ENCODE results near the gene GALNT2.

Gene GALNT2

DNA sequence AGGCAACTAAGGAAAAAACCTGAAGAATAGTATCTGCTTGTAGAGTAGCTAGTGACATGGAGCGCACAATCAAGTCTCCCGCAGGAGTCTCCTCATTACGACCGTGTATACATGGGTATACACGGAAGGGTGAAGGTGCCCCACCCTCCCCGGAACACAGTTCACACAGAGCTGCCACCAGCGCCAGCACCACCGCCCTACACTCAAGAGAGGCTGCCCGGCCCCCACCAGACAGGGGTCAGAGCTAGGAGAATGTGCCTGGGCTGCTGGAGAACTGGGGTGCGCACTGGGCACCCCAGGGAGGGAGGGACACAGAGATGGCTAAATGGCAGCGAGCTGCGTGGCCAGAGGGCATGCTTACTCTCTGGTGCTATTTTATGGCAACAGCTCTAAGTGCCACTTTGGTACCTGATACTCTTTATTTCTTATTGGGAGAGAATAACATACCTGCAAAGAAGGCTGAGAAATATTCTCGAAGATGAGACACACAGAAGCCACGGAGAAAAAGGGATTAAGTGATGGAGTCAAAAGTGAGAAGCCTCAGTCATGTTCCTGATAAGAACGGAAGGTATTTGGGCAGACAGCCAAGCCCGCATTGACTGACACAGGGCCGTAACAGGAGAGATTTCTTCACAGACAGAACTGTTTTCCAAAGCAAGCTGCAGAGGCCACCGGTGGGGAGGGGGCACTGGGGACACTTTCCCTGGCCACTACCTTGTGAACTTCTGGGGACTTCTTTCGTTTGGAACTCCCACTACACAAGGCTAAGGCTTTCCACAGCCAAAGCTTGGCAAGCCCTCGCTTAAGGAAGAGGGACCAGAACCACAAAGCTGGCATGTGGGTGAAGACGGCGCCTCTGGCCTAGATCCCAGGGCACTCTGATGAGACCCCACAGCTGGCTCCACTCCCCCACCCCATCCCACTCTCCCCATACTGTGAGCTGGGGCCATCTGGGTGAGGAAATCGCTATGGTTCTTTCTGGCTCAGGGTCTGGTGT is 251.1 kb downstream of the GALNT2 start:
- H3K9ac ChIP-seq (ENCODE audit: low read length in 5 of 5): no peak overlapping the region
- no peaks in the 10 kb centered on the region for H3K36me3 ChIP-seq (ENCODE audit: control insufficient read depth in 5 of 5, insufficient read depth in 5 of 5, low read length in 5 of 5)
- no peaks in the 10 kb centered on the region for H3K9me3 ChIP-seq (ENCODE audit: control insufficient read depth in 5 of 5, low read length in 5 of 5)
- peaks cover 0 to 14% (median 5%) of the 10 kb centered on the region in 5 donors for H3K27me3 ChIP-seq (ENCODE audit: control insufficient read depth in 5 of 5, insufficient read depth in 4 of 5, low read length in 5 of 5)
- no peak overlapping the region for H3K27ac ChIP-seq (ENCODE audit: low read depth, low read length)
- peaks cover 0 to 19% (median 9%) of the 10 kb centered on the region in 5 donors for H3K4me1 ChIP-seq (ENCODE audit: control insufficient read depth in 5 of 5, insufficient read depth in 5 of 5, low read length in 5 of 5)
- H3K4me3 ChIP-seq (ENCODE audit: low read depth in 1 of 5, low read length in 5 of 5): no peak overlapping the region

- Histone ChIP-seq H3K36me3 (ENCODE audit: control insufficient read depth in 5 of 5, insufficient read depth in 5 of 5, low read length in 5 of 5) (no peaks in the 10 kb centered on the region), H3K4me3 (ENCODE audit: low read depth in 1 of 5, low read length in 5 of 5) (no peak overlapping the region), H3K4me1 (ENCODE audit: control insufficient read depth in 5 of 5, insufficient read depth in 5 of 5, low read length in 5 of 5) (peaks cover 0 to 19% (median 9%) of the 10 kb centered on the region in 5 donors), H3K9me3 (ENCODE audit: control insufficient read depth in 5 of 5, low read length in 5 of 5) (no peaks in the 10 kb centered on the region), H3K9ac (ENCODE audit: low read length in 5 of 5) (no peak overlapping the region), H3K27ac (ENCODE audit: low read depth, low read length) (no peak overlapping the region), H3K27me3 (ENCODE audit: control insufficient read depth in 5 of 5, insufficient read depth in 4 of 5, low read length in 5 of 5) (peaks cover 0 to 11% (median 5%) of the 10 kb centered on the region in 5 donors)
Observed at GRCh38 chr1:230319014-230319747, 252.1 kb downstream of the GALNT2 start.

DNA sequence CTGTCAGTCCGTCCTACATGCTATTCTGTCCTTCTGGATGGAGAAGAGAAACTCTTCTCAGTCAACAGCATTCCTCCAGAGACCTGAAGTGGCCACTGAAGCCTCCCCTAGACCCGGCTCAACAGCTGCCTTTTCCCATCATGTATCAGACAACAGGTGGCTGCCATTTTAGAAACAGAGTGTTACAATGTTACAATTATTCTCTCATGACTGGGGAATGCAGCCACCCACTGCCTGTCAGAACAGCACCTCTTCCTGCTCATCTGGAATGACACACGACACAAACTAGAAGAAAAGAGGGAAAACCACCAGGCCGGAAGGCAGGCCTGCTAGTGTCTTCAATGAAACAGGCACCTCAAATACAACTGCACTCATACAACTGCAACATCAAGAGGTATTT is 253.8 kb downstream of the GALNT2 start:
- Histone ChIP-seq H3K4me3 (ENCODE audit: low read depth in 1 of 5, low read length in 5 of 5) (no peak overlapping the region), H3K4me1 (ENCODE audit: control insufficient read depth in 5 of 5, insufficient read depth in 5 of 5, low read length in 5 of 5) (peaks cover 0 to 19% (median 9%) of the 10 kb centered on the region in 5 donors), H3K36me3 (ENCODE audit: control insufficient read depth in 5 of 5, insufficient read depth in 5 of 5, low read length in 5 of 5) (no peaks in the 10 kb centered on the region), H3K27ac (ENCODE audit: low read depth, low read length) (no peak overlapping the region), H3K9me3 (ENCODE audit: control insufficient read depth in 5 of 5, low read length in 5 of 5) (no peaks in the 10 kb centered on the region), H3K27me3 (ENCODE audit: control insufficient read depth in 5 of 5, insufficient read depth in 4 of 5, low read length in 5 of 5) (peaks cover 0 to 10% (median 5%) of the 10 kb centered on the region in 5 donors), H3K9ac (ENCODE audit: low read length in 5 of 5) (no peak overlapping the region)

DNA sequence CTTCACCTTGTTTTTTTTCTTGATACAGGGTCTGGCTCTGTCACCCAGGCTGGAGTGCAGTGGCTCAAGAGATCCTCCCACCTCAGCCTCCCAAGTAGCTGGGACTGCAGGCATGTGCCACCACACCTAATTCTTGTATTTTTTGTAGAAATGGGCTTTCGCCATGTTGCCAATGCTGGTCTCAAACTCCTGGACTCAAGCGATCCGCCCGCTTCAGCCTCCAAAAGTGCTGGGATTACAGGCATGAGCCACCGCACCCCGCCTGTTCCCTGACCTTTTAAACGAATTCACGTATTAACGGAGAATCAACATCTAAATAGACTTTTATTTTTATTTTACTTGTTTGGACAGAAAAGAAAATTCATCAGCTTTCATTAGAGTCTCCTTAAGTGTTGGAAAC is 254.3 kb downstream of the GALNT2 start:
- Histone ChIP-seq H3K27ac (ENCODE audit: low read depth, low read length) (peak overlapping the region; percentile 30), H3K4me1 (ENCODE audit: control insufficient read depth in 5 of 5, insufficient read depth in 5 of 5, low read length in 5 of 5) (peaks cover 0 to 19% (median 9%) of the 10 kb centered on the region in 5 donors), H3K4me3 (ENCODE audit: low read depth in 1 of 5, low read length in 5 of 5) (no peak overlapping the region), H3K9me3 (ENCODE audit: control insufficient read depth in 5 of 5, low read length in 5 of 5) (no peaks in the 10 kb centered on the region), H3K27me3 (ENCODE audit: control insufficient read depth in 5 of 5, insufficient read depth in 4 of 5, low read length in 5 of 5) (peaks cover 0 to 10% (median 5%) of the 10 kb centered on the region in 5 donors), H3K36me3 (ENCODE audit: control insufficient read depth in 5 of 5, insufficient read depth in 5 of 5, low read length in 5 of 5) (no peaks in the 10 kb centered on the region), H3K9ac (ENCODE audit: low read length in 5 of 5) (no peak overlapping the region)

DNA sequence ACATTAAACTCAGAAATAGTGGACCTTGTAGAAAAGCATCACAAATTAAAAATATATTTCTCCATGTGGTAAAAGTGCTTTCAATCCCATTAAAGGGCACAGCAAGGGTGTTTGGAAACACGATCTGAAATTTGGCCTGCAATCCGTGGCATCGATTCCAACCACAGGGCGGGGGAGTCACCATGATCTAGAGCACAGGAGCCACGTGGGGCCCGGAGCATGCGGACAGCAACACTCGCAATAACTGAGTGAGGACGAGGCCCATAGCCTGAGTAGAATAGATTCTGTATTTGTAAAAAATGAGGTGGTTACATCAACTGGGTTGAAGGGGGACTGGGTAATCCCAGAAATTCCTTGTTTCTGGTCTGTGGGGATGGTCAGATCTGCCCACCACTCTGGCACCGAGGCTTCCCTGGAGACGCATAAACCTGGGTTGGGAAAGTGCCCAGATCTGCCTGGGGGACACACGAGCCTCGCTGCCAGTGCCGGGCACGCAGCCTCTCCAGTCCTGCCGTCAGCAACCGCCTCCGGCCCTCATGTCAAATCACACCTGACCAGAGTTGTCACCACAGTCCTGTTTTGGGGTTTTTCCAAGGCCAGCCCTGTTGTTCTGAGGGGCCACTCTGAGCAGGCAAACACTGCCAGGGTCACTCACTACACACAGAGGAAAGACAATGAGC is 254.8 kb downstream of the GALNT2 start:
- Histone ChIP-seq H3K9me3 (ENCODE audit: control insufficient read depth in 5 of 5, low read length in 5 of 5) (no peaks in the 10 kb centered on the region), H3K27me3 (ENCODE audit: control insufficient read depth in 5 of 5, insufficient read depth in 4 of 5, low read length in 5 of 5) (peaks cover 0 to 10% (median 3%) of the 10 kb centered on the region in 5 donors), H3K36me3 (ENCODE audit: control insufficient read depth in 5 of 5, insufficient read depth in 5 of 5, low read length in 5 of 5) (no peaks in the 10 kb centered on the region), H3K9ac (ENCODE audit: low read length in 5 of 5) (no peak overlapping the region), H3K4me3 (ENCODE audit: low read depth in 1 of 5, low read length in 5 of 5) (no peak overlapping the region), H3K4me1 (ENCODE audit: control insufficient read depth in 5 of 5, insufficient read depth in 5 of 5, low read length in 5 of 5) (peaks cover 0 to 24% (median 13%) of the 10 kb centered on the region in 5 donors), H3K27ac (ENCODE audit: low read depth, low read length) (peak overlapping the region; percentile 30)

GRCh38 chr1:230322421-230322756 is 255.4 kb downstream of the GALNT2 start:
- Histone ChIP-seq H3K4me1 (ENCODE audit: control insufficient read depth in 5 of 5, insufficient read depth in 5 of 5, low read length in 5 of 5) (peaks cover 0 to 29% (median 18%) of the 10 kb centered on the region in 5 donors), H3K4me3 (ENCODE audit: low read depth in 1 of 5, low read length in 5 of 5) (no peak overlapping the region), H3K36me3 (ENCODE audit: control insufficient read depth in 5 of 5, insufficient read depth in 5 of 5, low read length in 5 of 5) (no peaks in the 10 kb centered on the region), H3K9me3 (ENCODE audit: control insufficient read depth in 5 of 5, low read length in 5 of 5) (no peaks in the 10 kb centered on the region), H3K9ac (ENCODE audit: low read length in 5 of 5) (no peak overlapping the region), H3K27ac (ENCODE audit: low read depth, low read length) (no peak overlapping the region), H3K27me3 (ENCODE audit: control insufficient read depth in 5 of 5, insufficient read depth in 4 of 5, low read length in 5 of 5) (peaks cover 0 to 6% (median 0%) of the 10 kb centered on the region in 5 donors)

DNA sequence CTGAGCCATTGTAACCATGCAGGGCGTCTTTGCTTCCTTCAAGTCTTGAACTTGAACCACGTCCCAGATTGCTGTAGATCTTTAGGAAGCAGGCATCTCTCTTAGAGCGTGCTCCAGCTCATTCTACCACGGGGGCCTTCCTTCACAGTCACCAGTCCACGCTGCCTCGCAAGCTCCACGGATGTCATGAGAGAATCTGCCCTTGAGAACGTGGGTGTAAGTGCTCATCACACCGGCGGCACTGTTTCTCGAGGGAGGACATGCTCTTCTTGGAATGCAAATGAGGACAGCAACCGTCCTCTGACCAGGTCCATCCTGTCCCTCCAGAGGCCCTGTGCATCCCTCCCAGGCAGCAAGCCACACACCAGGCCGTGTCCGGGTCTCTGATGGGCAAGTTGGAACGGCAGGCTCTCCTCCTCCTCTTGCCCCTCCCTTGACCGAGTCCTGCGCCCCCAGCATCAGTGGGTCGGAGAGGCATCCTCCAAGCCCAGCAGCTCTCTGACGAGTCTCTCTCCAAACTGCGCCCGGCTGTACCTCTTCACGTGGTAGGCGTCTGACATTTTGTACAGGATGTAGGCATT is 256.0 kb downstream of the GALNT2 start:
- peaks cover 0 to 33% (median 21%) of the 10 kb centered on the region in 5 donors for H3K4me1 ChIP-seq (ENCODE audit: control insufficient read depth in 5 of 5, insufficient read depth in 5 of 5, low read length in 5 of 5)
- no peak overlapping the region for H3K27ac ChIP-seq (ENCODE audit: low read depth, low read length)
- no peaks in the 10 kb centered on the region for H3K36me3 ChIP-seq (ENCODE audit: control insufficient read depth in 5 of 5, insufficient read depth in 5 of 5, low read length in 5 of 5)
- peaks cover 0 to 4% (median 0%) of the 10 kb centered on the region in 5 donors for H3K27me3 ChIP-seq (ENCODE audit: control insufficient read depth in 5 of 5, insufficient read depth in 4 of 5, low read length in 5 of 5)
- no peak overlapping the region for H3K9ac ChIP-seq (ENCODE audit: low read length in 5 of 5)
- H3K4me3 ChIP-seq (ENCODE audit: low read depth in 1 of 5, low read length in 5 of 5): no peak overlapping the region
- no peaks in the 10 kb centered on the region for H3K9me3 ChIP-seq (ENCODE audit: control insufficient read depth in 5 of 5, low read length in 5 of 5)

DNA sequence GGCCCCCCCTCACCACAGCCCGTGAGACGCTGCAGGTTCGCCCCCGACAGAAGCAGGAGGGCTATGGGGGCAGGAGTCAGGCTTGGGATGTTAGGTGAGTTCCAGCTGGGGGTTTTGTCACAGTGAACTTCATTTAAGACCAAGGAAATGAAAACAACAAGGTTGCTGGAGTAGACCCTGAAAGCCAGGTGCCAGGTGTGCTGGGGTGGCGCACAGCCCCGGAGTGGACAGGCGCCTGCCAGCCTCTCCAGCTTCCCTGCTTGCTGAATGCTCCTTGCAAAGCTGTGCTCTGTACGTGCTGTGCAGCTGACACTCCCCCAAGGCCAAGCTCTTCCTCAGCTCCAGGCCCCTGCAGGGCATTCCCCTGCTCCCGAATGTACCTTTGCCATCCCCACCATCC is 256.6 kb downstream of the GALNT2 start:
- no peak overlapping the region for H3K9ac ChIP-seq (ENCODE audit: low read length in 5 of 5)
- peaks cover 0 to 33% (median 21%) of the 10 kb centered on the region in 5 donors for H3K4me1 ChIP-seq (ENCODE audit: control insufficient read depth in 5 of 5, insufficient read depth in 5 of 5, low read length in 5 of 5)
- no peaks in the 10 kb centered on the region for H3K27me3 ChIP-seq (ENCODE audit: control insufficient read depth in 5 of 5, insufficient read depth in 4 of 5, low read length in 5 of 5)
- no peak overlapping the region for H3K27ac ChIP-seq (ENCODE audit: low read depth, low read length)
- no peaks in the 10 kb centered on the region for H3K9me3 ChIP-seq (ENCODE audit: control insufficient read depth in 5 of 5, low read length in 5 of 5)
- no peak overlapping the region for H3K4me3 ChIP-seq (ENCODE audit: low read depth in 1 of 5, low read length in 5 of 5)
- H3K36me3 ChIP-seq (ENCODE audit: control insufficient read depth in 5 of 5, insufficient read depth in 5 of 5, low read length in 5 of 5): no peaks in the 10 kb centered on the region

GRCh38 chr1:230326971-230327891 is 260.2 kb downstream of the GALNT2 start:
- H3K36me3 ChIP-seq (ENCODE audit: control insufficient read depth in 5 of 5, insufficient read depth in 5 of 5, low read length in 5 of 5): no peaks in the 10 kb centered on the region
- no peak overlapping the region for H3K4me3 ChIP-seq (ENCODE audit: low read depth in 1 of 5, low read length in 5 of 5)
- H3K9me3 ChIP-seq (ENCODE audit: control insufficient read depth in 5 of 5, low read length in 5 of 5): no peaks in the 10 kb centered on the region
- H3K27me3 ChIP-seq (ENCODE audit: control insufficient read depth in 5 of 5, insufficient read depth in 4 of 5, low read length in 5 of 5): no peaks in the 10 kb centered on the region
- no peak overlapping the region for H3K9ac ChIP-seq (ENCODE audit: low read length in 5 of 5)
- peaks cover 0 to 14% (median 12%) of the 10 kb centered on the region in 5 donors for H3K4me1 ChIP-seq (ENCODE audit: control insufficient read depth in 5 of 5, insufficient read depth in 5 of 5, low read length in 5 of 5)
- no peak overlapping the region for H3K27ac ChIP-seq (ENCODE audit: low read depth, low read length)

Measured in subcutaneous abdominal adipose tissue (tissue), 5 donors.